ENCODE results near the gene ANKMY1.

Gene ANKMY1

DNA sequence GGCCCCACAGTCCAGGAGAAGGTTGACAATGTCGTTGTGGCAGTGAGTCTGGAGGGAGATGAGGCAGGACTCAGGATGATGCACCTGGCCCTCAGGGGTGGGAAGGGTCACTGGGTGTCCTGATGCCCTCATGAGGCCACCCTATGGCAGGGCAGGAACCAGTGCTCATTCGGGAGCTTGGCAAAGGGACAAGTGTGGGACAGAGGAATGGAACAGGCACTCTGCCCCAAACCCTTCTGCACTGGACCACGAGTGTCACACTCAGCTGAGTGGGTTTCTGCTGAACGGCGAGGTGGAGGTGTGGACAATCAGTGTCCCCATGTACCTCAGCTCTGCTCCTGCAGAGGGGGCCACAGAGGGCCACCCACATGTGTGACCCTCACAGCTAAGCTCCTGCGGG lies 32.0 kb downstream of the ANKMY1 start (continued):
- TF ChIP-seq, protein P1, sequence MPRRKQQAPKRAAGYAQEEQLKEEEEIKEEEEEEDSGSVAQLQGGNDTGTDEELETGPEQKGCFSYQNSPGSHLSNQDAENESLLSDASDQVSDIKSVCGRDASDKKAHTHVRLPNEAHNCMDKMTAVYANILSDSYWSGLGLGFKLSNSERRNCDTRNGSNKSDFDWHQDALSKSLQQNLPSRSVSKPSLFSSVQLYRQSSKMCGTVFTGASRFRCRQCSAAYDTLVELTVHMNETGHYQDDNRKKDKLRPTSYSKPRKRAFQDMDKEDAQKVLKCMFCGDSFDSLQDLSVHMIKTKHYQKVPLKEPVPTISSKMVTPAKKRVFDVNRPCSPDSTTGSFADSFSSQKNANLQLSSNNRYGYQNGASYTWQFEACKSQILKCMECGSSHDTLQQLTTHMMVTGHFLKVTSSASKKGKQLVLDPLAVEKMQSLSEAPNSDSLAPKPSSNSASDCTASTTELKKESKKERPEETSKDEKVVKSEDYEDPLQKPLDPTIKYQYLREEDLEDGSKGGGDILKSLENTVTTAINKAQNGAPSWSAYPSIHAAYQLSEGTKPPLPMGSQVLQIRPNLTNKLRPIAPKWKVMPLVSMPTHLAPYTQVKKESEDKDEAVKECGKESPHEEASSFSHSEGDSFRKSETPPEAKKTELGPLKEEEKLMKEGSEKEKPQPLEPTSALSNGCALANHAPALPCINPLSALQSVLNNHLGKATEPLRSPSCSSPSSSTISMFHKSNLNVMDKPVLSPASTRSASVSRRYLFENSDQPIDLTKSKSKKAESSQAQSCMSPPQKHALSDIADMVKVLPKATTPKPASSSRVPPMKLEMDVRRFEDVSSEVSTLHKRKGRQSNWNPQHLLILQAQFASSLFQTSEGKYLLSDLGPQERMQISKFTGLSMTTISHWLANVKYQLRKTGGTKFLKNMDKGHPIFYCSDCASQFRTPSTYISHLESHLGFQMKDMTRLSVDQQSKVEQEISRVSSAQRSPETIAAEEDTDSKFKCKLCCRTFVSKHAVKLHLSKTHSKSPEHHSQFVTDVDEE (CRISPR knock-in tag; IDR thresholded peaks at IDR 0.05): no peak

DNA sequence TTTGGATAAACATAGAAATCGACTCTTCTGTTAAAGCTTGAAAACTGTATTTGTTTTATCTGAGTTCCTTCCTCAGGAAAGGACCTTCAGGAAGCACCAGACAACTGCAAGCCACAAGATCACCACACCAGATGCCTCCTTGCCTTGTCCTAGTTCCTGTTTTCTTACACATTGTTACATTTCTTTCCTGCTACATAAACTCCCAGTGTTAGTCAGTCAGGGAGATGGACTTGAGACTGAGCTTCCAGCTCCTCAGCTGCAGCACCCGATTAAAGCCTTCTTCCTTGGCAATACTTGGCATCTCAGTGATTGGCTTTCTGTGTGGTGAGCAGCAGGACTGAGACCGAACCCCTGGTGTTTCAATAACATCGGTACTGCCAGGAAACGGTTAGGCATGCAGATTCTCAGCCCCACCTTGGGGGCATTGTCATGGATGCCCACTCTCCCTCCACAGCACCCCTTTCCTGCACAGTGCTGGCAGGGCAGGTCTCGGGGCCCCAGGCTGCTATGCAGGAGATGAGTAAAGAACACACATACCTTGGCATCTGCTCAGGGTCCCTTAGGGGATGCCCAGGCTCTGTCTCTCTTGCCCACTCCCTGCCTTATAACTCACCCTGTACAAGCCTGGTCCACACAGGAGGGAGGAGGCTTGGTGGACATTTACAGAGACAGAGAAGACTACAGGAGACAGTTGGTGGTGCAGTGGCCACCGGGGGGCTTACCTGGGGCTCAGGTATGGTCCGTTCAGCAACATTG lies 32.6 kb downstream of the ANKMY1 start:
- TF ChIP-seq RARB (CRISPR knock-in tag; IDR thresholded peaks at IDR 0.05) (no peak), SNAI2 (CRISPR knock-in tag; IDR thresholded peaks at IDR 0.05) (no peak), ZFP3 (CRISPR knock-in tag; IDR thresholded peaks at IDR 0.05) (no peak), ISL1 (CRISPR knock-in tag; IDR thresholded peaks at IDR 0.05) (no peak), OSR1 (CRISPR knock-in tag; IDR thresholded peaks at IDR 0.05) (no peak), PPARA (CRISPR knock-in tag; IDR thresholded peaks at IDR 0.05; ENCODE audit: borderline replicate concordance) (no peak), ZNF70 (CRISPR knock-in tag; IDR thresholded peaks at IDR 0.05) (no peak), CSDC2 (CRISPR knock-in tag; IDR thresholded peaks at IDR 0.05) (no peak), ARNTL (CRISPR knock-in tag; IDR thresholded peaks at IDR 0.05; ENCODE audit: borderline replicate concordance, low read depth) (no peak), TCF4 (CRISPR knock-in tag; IDR thresholded peaks at IDR 0.05; ENCODE audit: borderline replicate concordance) (no peak), TOX (CRISPR knock-in tag; IDR thresholded peaks at IDR 0.05; ENCODE audit: borderline replicate concordance) (no peak), GLIS3 (CRISPR knock-in tag; IDR thresholded peaks at IDR 0.05) (no peak), ZFP30 (CRISPR knock-in tag; IDR thresholded peaks at IDR 0.05) (no peak), ZC3H10 (CRISPR knock-in tag; IDR thresholded peaks at IDR 0.05) (no peak)
- TF ChIP-seq, protein P2, sequence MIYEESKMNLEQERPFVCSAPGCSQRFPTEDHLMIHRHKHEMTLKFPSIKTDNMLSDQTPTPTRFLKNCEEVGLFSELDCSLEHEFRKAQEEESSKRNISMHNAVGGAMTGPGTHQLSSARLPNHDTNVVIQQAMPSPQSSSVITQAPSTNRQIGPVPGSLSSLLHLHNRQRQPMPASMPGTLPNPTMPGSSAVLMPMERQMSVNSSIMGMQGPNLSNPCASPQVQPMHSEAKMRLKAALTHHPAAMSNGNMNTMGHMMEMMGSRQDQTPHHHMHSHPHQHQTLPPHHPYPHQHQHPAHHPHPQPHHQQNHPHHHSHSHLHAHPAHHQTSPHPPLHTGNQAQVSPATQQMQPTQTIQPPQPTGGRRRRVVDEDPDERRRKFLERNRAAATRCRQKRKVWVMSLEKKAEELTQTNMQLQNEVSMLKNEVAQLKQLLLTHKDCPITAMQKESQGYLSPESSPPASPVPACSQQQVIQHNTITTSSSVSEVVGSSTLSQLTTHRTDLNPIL (CRISPR knock-in tag; IDR thresholded peaks at IDR 0.05; ENCODE audit: low read depth): no peak
- TF ChIP-seq, protein P1 (CRISPR knock-in tag; IDR thresholded peaks at IDR 0.05): no peak
- TF ChIP-seq, protein P3, sequence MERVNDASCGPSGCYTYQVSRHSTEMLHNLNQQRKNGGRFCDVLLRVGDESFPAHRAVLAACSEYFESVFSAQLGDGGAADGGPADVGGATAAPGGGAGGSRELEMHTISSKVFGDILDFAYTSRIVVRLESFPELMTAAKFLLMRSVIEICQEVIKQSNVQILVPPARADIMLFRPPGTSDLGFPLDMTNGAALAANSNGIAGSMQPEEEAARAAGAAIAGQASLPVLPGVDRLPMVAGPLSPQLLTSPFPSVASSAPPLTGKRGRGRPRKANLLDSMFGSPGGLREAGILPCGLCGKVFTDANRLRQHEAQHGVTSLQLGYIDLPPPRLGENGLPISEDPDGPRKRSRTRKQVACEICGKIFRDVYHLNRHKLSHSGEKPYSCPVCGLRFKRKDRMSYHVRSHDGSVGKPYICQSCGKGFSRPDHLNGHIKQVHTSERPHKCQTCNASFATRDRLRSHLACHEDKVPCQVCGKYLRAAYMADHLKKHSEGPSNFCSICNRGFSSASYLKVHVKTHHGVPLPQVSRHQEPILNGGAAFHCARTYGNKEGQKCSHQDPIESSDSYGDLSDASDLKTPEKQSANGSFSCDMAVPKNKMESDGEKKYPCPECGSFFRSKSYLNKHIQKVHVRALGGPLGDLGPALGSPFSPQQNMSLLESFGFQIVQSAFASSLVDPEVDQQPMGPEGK (CRISPR knock-in tag; IDR thresholded peaks at IDR 0.05; ENCODE audit: borderline replicate concordance): no peak
- TF ChIP-seq, protein P4, sequence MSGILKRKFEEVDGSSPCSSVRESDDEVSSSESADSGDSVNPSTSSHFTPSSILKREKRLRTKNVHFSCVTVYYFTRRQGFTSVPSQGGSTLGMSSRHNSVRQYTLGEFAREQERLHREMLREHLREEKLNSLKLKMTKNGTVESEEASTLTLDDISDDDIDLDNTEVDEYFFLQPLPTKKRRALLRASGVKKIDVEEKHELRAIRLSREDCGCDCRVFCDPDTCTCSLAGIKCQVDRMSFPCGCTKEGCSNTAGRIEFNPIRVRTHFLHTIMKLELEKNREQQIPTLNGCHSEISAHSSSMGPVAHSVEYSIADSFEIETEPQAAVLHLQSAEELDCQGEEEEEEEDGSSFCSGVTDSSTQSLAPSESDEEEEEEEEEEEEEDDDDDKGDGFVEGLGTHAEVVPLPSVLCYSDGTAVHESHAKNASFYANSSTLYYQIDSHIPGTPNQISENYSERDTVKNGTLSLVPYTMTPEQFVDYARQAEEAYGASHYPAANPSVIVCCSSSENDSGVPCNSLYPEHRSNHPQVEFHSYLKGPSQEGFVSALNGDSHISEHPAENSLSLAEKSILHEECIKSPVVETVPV (CRISPR knock-in tag; IDR thresholded peaks at IDR 0.05): no peak
- ATAC-seq: no peak
